Liver (tissue), 9 donors: ENCODE measurements around the gene FGF1. TPM values are rescaled to one million over a fixed set of nuclear protein-coding genes. Genes with fewer than 3 reads are reported as not detected.

Source experiments
- DNase-seq: peaks from one replicate; pipeline ENCODE4 v3.0.0-alpha.2; 2017; ENCODE audit warnings: low spot score
- H3K27ac ChIP-seq, 2 donors: one replicate each; pipeline ENCODE4 v1.7.0; 2013; ENCODE audit warnings: inconsistent platforms in 2 of 2, low read length in 2 of 2, control low read depth in 1 of 2, low read depth in 1 of 2, mild to moderate bottlenecking in 1 of 2
- H3K27me3 ChIP-seq, 4 donors: one replicate each; pipeline versions ENCODE4 v1.6.1 to v1.7.0; 2013; ENCODE audit warnings: low read length in 3 of 4, inconsistent platforms in 1 of 4, mild to moderate bottlenecking in 1 of 4, moderate library complexity in 1 of 4; ENCODE audit not compliant: control insufficient read depth in 4 of 4, insufficient read depth in 4 of 4
- H3K36me3 ChIP-seq, 4 donors: one replicate each; pipeline versions ENCODE4 v1.6.1 to v1.7.0; 2013; ENCODE audit warnings: low read length in 3 of 4, mild to moderate bottlenecking in 3 of 4, low read depth in 1 of 4, moderate library complexity in 1 of 4; ENCODE audit not compliant: control insufficient read depth in 4 of 4, insufficient read depth in 3 of 4
- H3K4me1 ChIP-seq, 4 donors: one replicate each; pipeline versions ENCODE4 v1.6.1 to v1.7.0; 2013; ENCODE audit warnings: low read length in 3 of 4, mild to moderate bottlenecking in 3 of 4, moderate library complexity in 1 of 4; ENCODE audit not compliant: control insufficient read depth in 4 of 4, insufficient read depth in 4 of 4
- H3K4me3 ChIP-seq, 3 donors: one replicate each; pipeline versions ENCODE4 v1.6.1 to v1.7.0; 2013; ENCODE audit warnings: low read length in 3 of 3, control low read depth in 1 of 3, low read depth in 1 of 3, mild to moderate bottlenecking in 1 of 3
- H3K9ac ChIP-seq, 2 donors: one replicate each; pipeline ENCODE4 v1.7.0; 2013; ENCODE audit warnings: low read length in 2 of 2, mild to moderate bottlenecking in 2 of 2, moderate library complexity in 2 of 2, control low read depth in 1 of 2, low read depth in 1 of 2
- H3K9me3 ChIP-seq, 4 donors: one replicate each; pipeline versions ENCODE4 v1.6.1 to v1.7.0; 2013; ENCODE audit warnings: low read length in 3 of 4; ENCODE audit not compliant: control insufficient read depth in 4 of 4
- EGR1 ChIP-seq, 2 donors: IDR thresholded peaks; 2 replicates each; pipeline ENCODE4 v1.6.1; 2016 to 2018; ENCODE audit warnings: antibody characterized with exemption in 2 of 2, low read depth in 2 of 2
- FOXA1 ChIP-seq: IDR thresholded peaks from 2 replicates; pipeline ENCODE4 v1.6.1; 2016; ENCODE audit warnings: antibody characterized with exemption
- HNF4A ChIP-seq, 2 donors: conservative IDR thresholded peaks; 2 replicates each; pipeline ENCODE4 v1.6.1; 2016; ENCODE audit warnings: antibody characterized with exemption in 2 of 2, mild to moderate bottlenecking in 2 of 2
- HNF4G ChIP-seq: IDR thresholded peaks from 2 replicates; pipeline ENCODE4 v1.6.1; 2016; ENCODE audit warnings: antibody characterized with exemption
- JUND ChIP-seq, 2 donors: IDR thresholded peaks; 2 replicates each; pipeline ENCODE4 v1.6.1; 2016; ENCODE audit warnings: antibody characterized with exemption in 2 of 2
- NR2F2 ChIP-seq: IDR thresholded peaks from 2 replicates; pipeline ENCODE4 v1.6.1; 2016; ENCODE audit warnings: antibody characterized with exemption
- RAD21 ChIP-seq, 2 donors: IDR thresholded peaks; 2 replicates each; pipeline ENCODE4 v1.6.1; 2016; ENCODE audit warnings: antibody characterized with exemption in 2 of 2, mild to moderate bottlenecking in 2 of 2
- RXRA ChIP-seq, 2 donors: IDR thresholded peaks; 2 replicates each; pipeline ENCODE4 v1.6.1; 2017 to 2018; ENCODE audit warnings: antibody characterized with exemption in 2 of 2, mild to moderate bottlenecking in 1 of 2
- SP1 ChIP-seq: IDR thresholded peaks from 2 replicates; pipeline ENCODE4 v1.6.1; 2018; ENCODE audit warnings: antibody characterized with exemption, mild to moderate bottlenecking
- TAF1 ChIP-seq: conservative IDR thresholded peaks from 2 replicates; pipeline ENCODE4 v1.6.1; 2016; ENCODE audit warnings: antibody characterized with exemption, mild to moderate bottlenecking
- YY1 ChIP-seq: IDR thresholded peaks from 2 replicates; pipeline ENCODE4 v1.6.1; 2016; ENCODE audit warnings: antibody characterized with exemption, mild to moderate bottlenecking
- WGBS: extraction: QIAGEN DNeasy Blood & Tissue Kit; methylation state at CpG from one replicate; pipeline ENCODE4 v1.1.7; 2013; 5-methylcytosine and 5-hydroxymethylcytosine counted together
- polyA plus RNA-seq, 2 donors: library from polyadenylated mRNA; stranded (reverse) in 1 of 2; unstranded in 1 of 2; fragments of 200-250 nt in 1 of 2; fragments of >200 nt in 1 of 2; fragmentation: Nextera tagmentation in 1 of 2; extraction: Ambion mirVana in 1 of 2; gene quantifications; one replicate each; pipeline versions ENCODE4 v1.2.1 to v1.2.3, GENCODE V29; 2013 to 2015
- total RNA-seq, 2 donors: library from RNA; depleted of rRNA; stranded (reverse); fragments of >200 nt; gene quantifications; one replicate each; pipeline ENCODE4 v1.2.3, GENCODE V29; 2014
- TF ChIP-seq, protein P1 (sequence below): IDR thresholded peaks from 2 replicates; pipeline ENCODE4 v1.6.1; 2016; ENCODE audit warnings: antibody characterized with exemption, mild to moderate bottlenecking
- TF ChIP-seq, protein P2 (sequence below): IDR thresholded peaks from 2 replicates; pipeline ENCODE4 v1.6.1; 2016; ENCODE audit warnings: antibody characterized with exemption
- TF ChIP-seq, protein P3 (sequence below): IDR thresholded peaks from 2 replicates; pipeline ENCODE4 v1.6.1; 2016; ENCODE audit warnings: antibody characterized with exemption
- TF ChIP-seq, protein P4 (sequence below): fragments of 150-350 bp; IDR thresholded peaks from 2 replicates; pipeline ENCODE4 v1.5.1; 2017; ENCODE audit warnings: improper control_type of control experiment, low read depth, low read length; ENCODE audit not compliant: missing input control
- donor health status: healthy.
- donor health status: healthy.
- donor health status: healthy.
- donor health status: healthy.
- donor health status: healthy.

Gene FGF1
- total and polyA plus RNA-seq, 4 donors = 0.05 to 0.25 (median 0.16) TPM

DNA sequence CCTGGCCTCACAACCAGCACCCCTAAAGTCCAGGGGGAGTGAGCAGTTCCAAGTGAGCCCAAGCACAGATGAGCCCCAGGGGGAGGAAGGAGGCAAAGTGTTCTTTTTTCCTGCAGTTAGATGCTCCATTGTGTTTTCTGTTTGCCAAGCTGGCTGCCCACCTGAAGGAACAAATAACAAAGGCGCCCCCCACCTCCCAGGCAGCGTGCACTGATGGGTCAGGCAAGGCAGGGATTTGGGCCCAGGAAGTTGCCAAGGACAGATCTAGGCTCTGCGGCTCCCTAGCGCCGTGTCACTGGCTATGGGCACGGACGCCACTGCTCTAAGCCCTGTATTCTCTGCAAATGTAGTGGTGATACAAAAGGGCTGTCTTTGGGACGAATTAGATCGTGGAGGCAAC, 21.8 kb downstream of the FGF1 start:
- TF ChIP-seq EGR1 (IDR thresholded peaks at IDR 0.05; ENCODE audit: low read depth in 2 of 2) (no peak), HNF4G (no peak), JUND (IDR thresholded peaks at IDR 0.05) (no peak), SP1 (no peak), YY1 (no peak), HNF4A (conservative IDR thresholded peaks at IDR 0.05) (no peak), NR2F2 (no peak), RXRA (IDR thresholded peaks at IDR 0.05) (no peak), FOXA1 (no peak), TAF1 (no peak), RAD21 (IDR thresholded peaks at IDR 0.05) (no peak)
- TF ChIP-seq, protein P1, sequence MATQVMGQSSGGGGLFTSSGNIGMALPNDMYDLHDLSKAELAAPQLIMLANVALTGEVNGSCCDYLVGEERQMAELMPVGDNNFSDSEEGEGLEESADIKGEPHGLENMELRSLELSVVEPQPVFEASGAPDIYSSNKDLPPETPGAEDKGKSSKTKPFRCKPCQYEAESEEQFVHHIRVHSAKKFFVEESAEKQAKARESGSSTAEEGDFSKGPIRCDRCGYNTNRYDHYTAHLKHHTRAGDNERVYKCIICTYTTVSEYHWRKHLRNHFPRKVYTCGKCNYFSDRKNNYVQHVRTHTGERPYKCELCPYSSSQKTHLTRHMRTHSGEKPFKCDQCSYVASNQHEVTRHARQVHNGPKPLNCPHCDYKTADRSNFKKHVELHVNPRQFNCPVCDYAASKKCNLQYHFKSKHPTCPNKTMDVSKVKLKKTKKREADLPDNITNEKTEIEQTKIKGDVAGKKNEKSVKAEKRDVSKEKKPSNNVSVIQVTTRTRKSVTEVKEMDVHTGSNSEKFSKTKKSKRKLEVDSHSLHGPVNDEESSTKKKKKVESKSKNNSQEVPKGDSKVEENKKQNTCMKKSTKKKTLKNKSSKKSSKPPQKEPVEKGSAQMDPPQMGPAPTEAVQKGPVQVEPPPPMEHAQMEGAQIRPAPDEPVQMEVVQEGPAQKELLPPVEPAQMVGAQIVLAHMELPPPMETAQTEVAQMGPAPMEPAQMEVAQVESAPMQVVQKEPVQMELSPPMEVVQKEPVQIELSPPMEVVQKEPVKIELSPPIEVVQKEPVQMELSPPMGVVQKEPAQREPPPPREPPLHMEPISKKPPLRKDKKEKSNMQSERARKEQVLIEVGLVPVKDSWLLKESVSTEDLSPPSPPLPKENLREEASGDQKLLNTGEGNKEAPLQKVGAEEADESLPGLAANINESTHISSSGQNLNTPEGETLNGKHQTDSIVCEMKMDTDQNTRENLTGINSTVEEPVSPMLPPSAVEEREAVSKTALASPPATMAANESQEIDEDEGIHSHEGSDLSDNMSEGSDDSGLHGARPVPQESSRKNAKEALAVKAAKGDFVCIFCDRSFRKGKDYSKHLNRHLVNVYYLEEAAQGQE = no peak
- TF ChIP-seq, protein P2, sequence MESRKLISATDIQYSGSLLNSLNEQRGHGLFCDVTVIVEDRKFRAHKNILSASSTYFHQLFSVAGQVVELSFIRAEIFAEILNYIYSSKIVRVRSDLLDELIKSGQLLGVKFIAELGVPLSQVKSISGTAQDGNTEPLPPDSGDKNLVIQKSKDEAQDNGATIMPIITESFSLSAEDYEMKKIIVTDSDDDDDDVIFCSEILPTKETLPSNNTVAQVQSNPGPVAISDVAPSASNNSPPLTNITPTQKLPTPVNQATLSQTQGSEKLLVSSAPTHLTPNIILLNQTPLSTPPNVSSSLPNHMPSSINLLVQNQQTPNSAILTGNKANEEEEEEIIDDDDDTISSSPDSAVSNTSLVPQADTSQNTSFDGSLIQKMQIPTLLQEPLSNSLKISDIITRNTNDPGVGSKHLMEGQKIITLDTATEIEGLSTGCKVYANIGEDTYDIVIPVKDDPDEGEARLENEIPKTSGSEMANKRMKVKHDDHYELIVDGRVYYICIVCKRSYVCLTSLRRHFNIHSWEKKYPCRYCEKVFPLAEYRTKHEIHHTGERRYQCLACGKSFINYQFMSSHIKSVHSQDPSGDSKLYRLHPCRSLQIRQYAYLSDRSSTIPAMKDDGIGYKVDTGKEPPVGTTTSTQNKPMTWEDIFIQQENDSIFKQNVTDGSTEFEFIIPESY = no peak
- TF ChIP-seq, protein P3, sequence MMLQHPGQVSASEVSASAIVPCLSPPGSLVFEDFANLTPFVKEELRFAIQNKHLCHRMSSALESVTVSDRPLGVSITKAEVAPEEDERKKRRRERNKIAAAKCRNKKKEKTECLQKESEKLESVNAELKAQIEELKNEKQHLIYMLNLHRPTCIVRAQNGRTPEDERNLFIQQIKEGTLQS = no peak
- Histone ChIP-seq H3K36me3 (no peaks in the 10 kb centered on the region), H3K27ac (no peak overlapping the region), H3K9me3 (no peaks in the 10 kb centered on the region), H3K4me1 (no peaks in the 10 kb centered on the region), H3K4me3 (no peak overlapping the region), H3K9ac (no peak overlapping the region), H3K27me3 (no peaks in the 10 kb centered on the region)
- no peak for DNase-seq
- WGBS = 86% methylated on average over 9 of the region's 9 CpGs

DNA sequence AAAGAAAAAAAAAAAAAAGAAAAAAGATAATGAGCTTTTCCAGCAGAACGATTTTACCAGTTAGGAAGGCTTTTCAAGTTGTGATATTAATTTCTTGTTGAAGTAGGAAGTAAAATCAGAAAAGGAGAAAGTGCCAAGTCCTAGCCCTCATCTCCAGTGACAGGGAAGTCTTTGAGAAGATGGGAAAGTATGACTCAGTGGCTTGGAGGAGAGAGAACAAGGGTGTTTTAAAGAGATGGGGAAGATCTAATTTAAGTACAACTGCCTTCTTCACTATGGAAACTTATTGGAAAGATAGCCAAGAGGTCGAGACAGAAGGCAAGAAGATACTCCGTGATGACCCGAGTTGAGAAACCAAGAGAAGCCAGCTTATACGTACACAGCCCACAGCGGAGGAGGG, 22.6 kb downstream of the FGF1 start:
- Histone ChIP-seq H3K27me3 (no peaks in the 10 kb centered on the region), H3K27ac (no peak overlapping the region), H3K4me1 (no peaks in the 10 kb centered on the region), H3K4me3 (no peak overlapping the region), H3K36me3 (no peaks in the 10 kb centered on the region), H3K9ac (no peak overlapping the region), H3K9me3 (no peaks in the 10 kb centered on the region)
- 81% methylated on average over 6 of the region's 6 CpGs for WGBS
- TF ChIP-seq, protein P2 = no peak
- TF ChIP-seq, protein P1 = no peak
- TF ChIP-seq YY1 (no peak), TAF1 (no peak), RXRA (IDR thresholded peaks at IDR 0.05) (no peak), NR2F2 (no peak), EGR1 (IDR thresholded peaks at IDR 0.05; ENCODE audit: low read depth in 2 of 2) (no peak), FOXA1 (no peak), HNF4G (no peak)
- TF ChIP-seq, protein P4, sequence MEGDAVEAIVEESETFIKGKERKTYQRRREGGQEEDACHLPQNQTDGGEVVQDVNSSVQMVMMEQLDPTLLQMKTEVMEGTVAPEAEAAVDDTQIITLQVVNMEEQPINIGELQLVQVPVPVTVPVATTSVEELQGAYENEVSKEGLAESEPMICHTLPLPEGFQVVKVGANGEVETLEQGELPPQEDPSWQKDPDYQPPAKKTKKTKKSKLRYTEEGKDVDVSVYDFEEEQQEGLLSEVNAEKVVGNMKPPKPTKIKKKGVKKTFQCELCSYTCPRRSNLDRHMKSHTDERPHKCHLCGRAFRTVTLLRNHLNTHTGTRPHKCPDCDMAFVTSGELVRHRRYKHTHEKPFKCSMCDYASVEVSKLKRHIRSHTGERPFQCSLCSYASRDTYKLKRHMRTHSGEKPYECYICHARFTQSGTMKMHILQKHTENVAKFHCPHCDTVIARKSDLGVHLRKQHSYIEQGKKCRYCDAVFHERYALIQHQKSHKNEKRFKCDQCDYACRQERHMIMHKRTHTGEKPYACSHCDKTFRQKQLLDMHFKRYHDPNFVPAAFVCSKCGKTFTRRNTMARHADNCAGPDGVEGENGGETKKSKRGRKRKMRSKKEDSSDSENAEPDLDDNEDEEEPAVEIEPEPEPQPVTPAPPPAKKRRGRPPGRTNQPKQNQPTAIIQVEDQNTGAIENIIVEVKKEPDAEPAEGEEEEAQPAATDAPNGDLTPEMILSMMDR = no peak
- TF ChIP-seq, protein P3 = no peak
- no peak for DNase-seq
